ENCODE data around the gene MANF.
"Not testable (repeated sequence)": the region's sequence is repeated elsewhere in the genome, so short reads cannot be mapped to it uniquely, and the experiment has no call there.

Gene MANF

GRCh38 chr3:51384726-51385473 is at the start of gene MANF:
Gene MANF (plus strand): TSS chr3:51385291. CDS start chr3:51385343, 52 bp downstream.
- peak; percentile 94 for DNase-seq (ENCODE audit: low read depth)

GRCh38 chr3:51336261-51336660 is 48.8 kb upstream of the MANF start:
- DNase-seq (ENCODE audit: low read depth): no peak

GRCh38 chr3:51337666-51338065 is 47.4 kb upstream of the MANF start:
- DNase-seq (ENCODE audit: low read depth): no peak

- no peak for DNase-seq (ENCODE audit: low read depth)
Measured at GRCh38 chr3:51338632-51339031, 46.5 kb upstream of the MANF start.

GRCh38 chr3:51340013-51340829 is 44.9 kb upstream of the MANF start:
- peak; percentile 95 for DNase-seq (ENCODE audit: low read depth)

GRCh38 chr3:51340989-51341636 is 44.0 kb upstream of the MANF start:
- no peak for DNase-seq (ENCODE audit: low read depth)

GRCh38 chr3:51343918-51344687 is 41.0 kb upstream of the MANF start:
- peak; percentile 47 for DNase-seq (ENCODE audit: low read depth)

- DNase-seq (ENCODE audit: low read depth): no peak
Measured at GRCh38 chr3:51350751-51351150, 34.3 kb upstream of the MANF start.

GRCh38 chr3:51353131-51353530 is 32.0 kb upstream of the MANF start:
- DNase-seq (ENCODE audit: low read depth): no peak

- no peak for DNase-seq (ENCODE audit: low read depth)
Measured at GRCh38 chr3:51353691-51354090, 31.4 kb upstream of the MANF start.

GRCh38 chr3:51354172-51354571 is 30.9 kb upstream of the MANF start:
- DNase-seq (ENCODE audit: low read depth): no peak

- DNase-seq (ENCODE audit: low read depth): no peak
Measured at GRCh38 chr3:51354731-51355615, 30.1 kb upstream of the MANF start.

GRCh38 chr3:51355891-51356578 is 29.1 kb upstream of the MANF start:
- DNase-seq (ENCODE audit: low read depth): no peak

GRCh38 chr3:51357856-51358255 is 27.2 kb upstream of the MANF start:
- DNase-seq (ENCODE audit: low read depth): no peak

GRCh38 chr3:51358981-51359380 is 26.1 kb upstream of the MANF start:
- DNase-seq (ENCODE audit: low read depth): no peak

GRCh38 chr3:51360806-51361205 is 24.3 kb upstream of the MANF start:
- DNase-seq (ENCODE audit: low read depth): no peak

GRCh38 chr3:51361746-51362145 is 23.3 kb upstream of the MANF start:
- no peak for DNase-seq (ENCODE audit: low read depth)

GRCh38 chr3:51362476-51362875 is 22.6 kb upstream of the MANF start:
- DNase-seq (ENCODE audit: low read depth): no peak

- DNase-seq (ENCODE audit: low read depth): not testable (repeated sequence)
Measured at GRCh38 chr3:51368276-51368675, 16.8 kb upstream of the MANF start.

- peak; percentile 48 for DNase-seq (ENCODE audit: low read depth)
Measured at GRCh38 chr3:51371943-51372557, 13.0 kb upstream of the MANF start.

Data from HS-27A (cell line).